SK-N-MC (cell line): ENCODE measurements around the gene HAGH.

Source experiments
- DNase-seq: peaks from one replicate; pipeline ENCODE4 v3.0.0-alpha.2; 2011; ENCODE audit warnings: low read depth, low spot score
- H3K27ac ChIP-seq: fragments of 200-600 bp; sonication (generic); 2 replicates; pipeline ENCODE4 v1.5.1; 2016; ENCODE audit warnings: mixed run types
- H3K36me3 ChIP-seq: fragments of 200-600 bp; sonication (generic); 2 replicates; pipeline ENCODE4 v1.6.1; 2017; ENCODE audit warnings: antibody characterized with exemption, low read length, mixed read lengths; ENCODE audit not compliant: insufficient read depth
- H3K4me3 ChIP-seq: fragments of 200-600 bp; sonication (generic); 2 replicates; pipeline ENCODE4 v1.5.1; 2016
- H3K9ac ChIP-seq: fragments of 200-600 bp; sonication (generic); 2 replicates; pipeline ENCODE4 v1.8.0; 2017; ENCODE audit warnings: mixed run types, mixed read lengths; ENCODE audit not compliant: insufficient read length
- H3K9me3 ChIP-seq: fragments of 200-600 bp; sonication (generic); 2 replicates; pipeline ENCODE4 v1.6.1; 2017; ENCODE audit warnings: low read depth, mild to moderate bottlenecking, antibody characterized with exemption, low read length, moderate library complexity, mixed read lengths
- EZH2 ChIP-seq: fragments of 200-600 bp; sonication (generic); IDR thresholded peaks from one replicate; pipeline ENCODE4 v1.6.1; 2017; ENCODE audit warnings: antibody characterized with exemption
- FOXP2 ChIP-seq: optimal IDR thresholded peaks from 2 replicates; pipeline ENCODE3; 2011; ENCODE audit warnings: mild to moderate bottlenecking, moderate library complexity; ENCODE audit not compliant: insufficient read depth; ENCODE audit errors: extremely low read length, control extremely low read depth
- POLR2AphosphoS5 ChIP-seq: IDR thresholded peaks from 2 replicates; pipeline ENCODE4 v1.6.1; 2012; ENCODE audit warnings: mild to moderate bottlenecking, low read depth, low read length, borderline replicate concordance

The HAGH gene

GRCh38 chr16:1775846-1776671 is 50.6 kb downstream of the HAGH start:
- Histone ChIP-seq H3K27ac (no peak overlapping the region), H3K9ac (no peak overlapping the region), H3K4me3 (no peak overlapping the region), H3K9me3 (no peaks in the 10 kb centered on the region), H3K36me3 (no peaks in the 10 kb centered on the region; the same call in 1 of the 2 replicates)
- no peak; the same call in 1 of the 2 replicates for TF ChIP-seq POLR2AphosphoS5
- no peak for TF ChIP-seq FOXP2
- no peak for TF ChIP-seq EZH2
- no peak for DNase-seq

- H3K27ac ChIP-seq = no peak overlapping the region
- no peaks in the 10 kb centered on the region for H3K9me3 ChIP-seq
- TF ChIP-seq FOXP2 = no peak
- no peak for TF ChIP-seq EZH2
- no peak for TF ChIP-seq POLR2AphosphoS5
- DNase-seq = no peak
- no peak overlapping the region for H3K9ac ChIP-seq
- peaks cover 1% of the 10 kb centered on the region for H3K36me3 ChIP-seq
- H3K4me3 ChIP-seq = no peak overlapping the region
Measured at GRCh38 chr16:1775006-1775845, 51.4 kb downstream of the HAGH start.

- no peak overlapping the region for H3K27ac ChIP-seq
- H3K9me3 ChIP-seq = no peaks in the 10 kb centered on the region
- no peak for TF ChIP-seq FOXP2
- no peak for TF ChIP-seq POLR2AphosphoS5
- no peak for TF ChIP-seq EZH2
- H3K36me3 ChIP-seq = peaks cover 3% of the 10 kb centered on the region
- H3K9ac ChIP-seq = peak overlapping the region; percentile 97
- peak overlapping the region; percentile 96 for H3K4me3 ChIP-seq
- no peak for DNase-seq
Measured at GRCh38 chr16:1774448-1774780, 52.2 kb downstream of the HAGH start.

GRCh38 chr16:1773703-1774447 is 52.8 kb downstream of the HAGH start:
- peak overlapping the region; percentile 97 for H3K9ac ChIP-seq
- H3K4me3 ChIP-seq = peak overlapping the region; percentile 96
- DNase-seq = no peak
- TF ChIP-seq FOXP2 = no peak
- TF ChIP-seq EZH2 = no peak
- no peak for TF ChIP-seq POLR2AphosphoS5
- no peaks in the 10 kb centered on the region for H3K9me3 ChIP-seq
- no peak overlapping the region for H3K27ac ChIP-seq
- H3K36me3 ChIP-seq = peaks cover 3% of the 10 kb centered on the region

- Histone ChIP-seq H3K9me3 (no peaks in the 10 kb centered on the region), H3K27ac (peak within 1 kb of the TSS; percentile 86), H3K9ac (peak within 1 kb of the TSS; percentile 97), H3K4me3 (peak within 1 kb of the TSS; percentile 96), H3K36me3 (peaks cover 3% of the 10 kb centered on the region)
- DNase-seq = no peak
- TF ChIP-seq FOXP2 (no peak), POLR2AphosphoS5 (peak; percentile 92), EZH2 (no peak)
Measured at GRCh38 chr16:1772908-1773702, 53.5 kb downstream of the HAGH start, which contains the start of gene MRPS34. Gene MRPS34 (minus strand): TSS chr16:1773134. CDS start chr16:1773119, 15 bp downstream.

GRCh38 chr16:1772362-1772907 is 54.2 kb downstream of the HAGH start, which contains the start of gene EME2:
Gene EME2 (plus strand): TSS chr16:1772810. CDS start chr16:1773228, 418 bp downstream.
- Histone ChIP-seq H3K9ac (peak within 1 kb of the TSS; percentile 97), H3K36me3 (peaks cover 3% of the 10 kb centered on the region), H3K27ac (peak within 1 kb of the TSS; percentile 86), H3K4me3 (peak within 1 kb of the TSS; percentile 96), H3K9me3 (no peaks in the 10 kb centered on the region)
- no peak for TF ChIP-seq EZH2
- no peak for TF ChIP-seq POLR2AphosphoS5
- no peak for TF ChIP-seq FOXP2
- DNase-seq = no peak

- Histone ChIP-seq H3K9ac (peak overlapping the region; percentile 97), H3K27ac (peak overlapping the region; percentile 18; the same call in 1 of the 2 replicates), H3K4me3 (peak overlapping the region; percentile 96), H3K36me3 (peaks cover 3% of the 10 kb centered on the region), H3K9me3 (no peaks in the 10 kb centered on the region)
- DNase-seq = no peak
- TF ChIP-seq POLR2AphosphoS5 (no peak; the same call in 1 of the 2 replicates), FOXP2 (no peak), EZH2 (no peak)
Measured at GRCh38 chr16:1771864-1772361, 54.7 kb downstream of the HAGH start.
